IMR-90 (cell line): ENCODE measurements around the gene UPK1B. TPM values are rescaled to one million over a fixed set of nuclear protein-coding genes. Genes with fewer than 3 reads are reported as not detected.

Experiments
- ATAC-seq: fragments of 200-7000 bp; cut with Tn5 transposase; 2 replicates; pipeline ENCODE4 v1.9.1; 2020; ENCODE audit warnings: low read depth, mild to moderate bottlenecking, moderate library complexity
- BruUV-seq: library from RNA; stranded (reverse); fragments of 400-500 nt; replicated peaks from 2 replicates; lab custom pipeline; 2021; lab: Mats Ljungman, UMichigan
- CTCF ChIA-PET: fragments of 300-600 bp; formaldehyde crosslinking; extraction: SDS; loops from one replicate; lab custom pipeline; 2021; ENCODE audit warnings: antibody characterized with exemption; lab: Yijun Ruan, JAX
- POLR2A ChIA-PET: fragments of 300-600 bp; sonication (Branson Sonifier 250); formaldehyde crosslinking; loops from one replicate; lab custom pipeline; 2022; ENCODE audit warnings: antibody characterized with exemption; ENCODE audit not compliant: unreplicated experiment; lab: Charles Lee
- DNase-seq: peaks from one replicate; pipeline ENCODE4 v3.0.0; 2013
- H2AFZ ChIP-seq: replicated peaks from 2 replicates; pipeline ENCODE3; 2013; ENCODE audit warnings: low read length, mild to moderate bottlenecking; ENCODE audit not compliant: poor library complexity
- H2AK5ac ChIP-seq: 2 replicates; pipeline ENCODE4 v1.6.1; 2013; ENCODE audit warnings: low read depth, low read length, inconsistent platforms
- H2AK9ac ChIP-seq: replicated peaks from 2 replicates; pipeline ENCODE3; 2013; ENCODE audit warnings: mild to moderate bottlenecking, low read depth, low read length, moderate library complexity; ENCODE audit not compliant: poor library complexity
- H2BK120ac ChIP-seq: 2 replicates; pipeline ENCODE4 v1.6.1; 2013; ENCODE audit warnings: low read depth, low read length, inconsistent platforms
- H2BK15ac ChIP-seq: 3 replicates; pipeline ENCODE4 v1.6.1; 2013; ENCODE audit warnings: low read depth, low read length, inconsistent platforms
- H2BK20ac ChIP-seq: 2 replicates; pipeline ENCODE4 v1.6.1; 2013; ENCODE audit warnings: low read depth, mild to moderate bottlenecking, inconsistent platforms, low read length, moderate library complexity
- H2BK5ac ChIP-seq: 2 replicates; pipeline ENCODE4 v1.6.1; 2013; ENCODE audit warnings: mild to moderate bottlenecking, low read depth, low read length, inconsistent platforms; ENCODE audit not compliant: poor library complexity, severe bottlenecking
- H3K14ac ChIP-seq: replicated peaks from 2 replicates; pipeline ENCODE4 v1.6.1; 2013; ENCODE audit warnings: low read depth, low read length, inconsistent platforms
- H3K18ac ChIP-seq: 2 replicates; pipeline ENCODE4 v1.6.1; 2013; ENCODE audit warnings: low read depth, low read length, control low read depth
- H3K23ac ChIP-seq: 2 replicates; pipeline ENCODE4 v1.6.1; 2013; ENCODE audit warnings: low read depth, low read length, inconsistent platforms
- H3K27ac ChIP-seq: 2 replicates; pipeline ENCODE4 v1.5.1; 2013; ENCODE audit warnings: mild to moderate bottlenecking, control low read depth, low read length; ENCODE audit not compliant: insufficient read depth
- H3K27me3 ChIP-seq: 2 replicates; pipeline ENCODE4 v1.6.1; 2013; ENCODE audit warnings: low read length; ENCODE audit not compliant: control insufficient read depth, insufficient read depth
- H3K36me3 ChIP-seq: 2 replicates; pipeline ENCODE4 v1.6.1; 2013; ENCODE audit warnings: low read length, mixed read lengths; ENCODE audit not compliant: control insufficient read depth, insufficient read depth
- H3K4ac ChIP-seq: 2 replicates; pipeline ENCODE4 v1.6.1; 2013; ENCODE audit warnings: low read depth, low read length, inconsistent platforms
- H3K4me1 ChIP-seq: 2 replicates; pipeline ENCODE4 v1.6.1; 2013; ENCODE audit warnings: low read length, mixed read lengths; ENCODE audit not compliant: control insufficient read depth, insufficient read depth
- H3K4me2 ChIP-seq: 2 replicates; pipeline ENCODE4 v1.6.1; 2013; ENCODE audit warnings: low read depth, mild to moderate bottlenecking, control low read depth, low read length, moderate library complexity
- H3K4me3 ChIP-seq: 2 replicates; pipeline ENCODE4 v1.5.1; 2013; ENCODE audit warnings: low read depth, mild to moderate bottlenecking, control low read depth, low read length, moderate library complexity; ENCODE audit not compliant: insufficient read depth
- H3K56ac ChIP-seq: 2 replicates; pipeline ENCODE4 v1.6.1; 2013; ENCODE audit warnings: low read length, inconsistent platforms; ENCODE audit not compliant: insufficient read depth; ENCODE audit errors: extremely low read depth
- H3K79me1 ChIP-seq, 2 experiments: 2 replicates each; pipeline ENCODE4 v1.6.1; 2013; ENCODE audit warnings: low read length in 2 of 2, inconsistent platforms in 1 of 2, low read depth in 1 of 2
- H3K9ac ChIP-seq: 2 replicates; pipeline ENCODE4 v1.6.1; 2013; ENCODE audit warnings: low read depth, low read length, control low read depth
- H3K9me1 ChIP-seq: 2 replicates; pipeline ENCODE4 v1.6.1; 2013; ENCODE audit warnings: low read length, inconsistent platforms; ENCODE audit not compliant: insufficient read depth
- H3K9me3 ChIP-seq: 2 replicates; pipeline ENCODE4 v1.6.1; 2013; ENCODE audit warnings: low read length; ENCODE audit not compliant: control insufficient read depth, insufficient read depth
- H4K20me1 ChIP-seq: 2 replicates; pipeline ENCODE4 v1.6.1; 2013; ENCODE audit warnings: low read length, inconsistent platforms; ENCODE audit not compliant: insufficient read depth
- H4K5ac ChIP-seq: 2 replicates; pipeline ENCODE4 v1.6.1; 2013; ENCODE audit warnings: mild to moderate bottlenecking, low read depth, low read length, control low read depth
- H4K8ac ChIP-seq, 2 experiments: 2 replicates each; pipeline ENCODE4 v1.6.1; 2013; ENCODE audit warnings: low read depth in 2 of 2, low read length in 2 of 2, control low read depth in 1 of 2, inconsistent platforms in 1 of 2
- H4K91ac ChIP-seq: 2 replicates; pipeline ENCODE4 v1.6.1; 2013; ENCODE audit warnings: low read depth, low read length, inconsistent platforms; ENCODE audit not compliant: insufficient read depth
- CEBPB ChIP-seq: IDR thresholded peaks from 2 replicates; pipeline ENCODE4 v1.6.1; 2012; ENCODE audit warnings: low read depth, low read length, improper control_type of control experiment
- WGBS, 2 experiments: methylation state at CpG; one replicate each; pipeline versions ENCODE4 v1.1.5 to v1.1.7; 2013; ENCODE audit warnings: missing lambda C conversion rate in 2 of 2; ENCODE audit not compliant: insufficient read length in 1 of 2; ENCODE audit errors: extremely low coverage in 2 of 2; 5-methylcytosine and 5-hydroxymethylcytosine counted together
- dilution Hi-C: fragments of 300-500 bp; cut with HindIII; formaldehyde crosslinking; loops from one replicate; pipeline ENCODE4 v1.14.3; 2018; ENCODE audit warnings: low sequenced_read_pairs; ENCODE audit not compliant: unreplicated experiment
- in situ Hi-C: fragments of 300-500 bp; cut with MboI; formaldehyde crosslinking; loops from 3 replicates; pipeline ENCODE4 v1.14.3; 2019; ENCODE audit warnings: low sequenced_read_pairs, inconsistent platforms, mixed read lengths
- intact Hi-C: fragments of 100-400 bp; cut with micrococcal nuclease; formaldehyde crosslinking; loops from 2 replicates; pipeline ENCODE4 v1.10.0; 2022
- polyA plus RNA-seq, 3 experiments: library from polyadenylated mRNA; depleted of rRNA; stranded (reverse); fragments of >200 nt; gene quantifications; 2 replicates each; pipeline ENCODE4 v1.2.3, GENCODE V29; 2012; ENCODE audit warnings: low replicate concordance in 1 of 3
- total RNA-seq: library from RNA; depleted of rRNA; stranded (reverse); fragments of >200 nt; gene quantifications from 2 replicates; pipeline ENCODE4 v1.2.3, GENCODE V29; 2012
- TF ChIP-seq, protein P1 (sequence below): fragments of 150-350 bp; IDR thresholded peaks from 2 replicates; pipeline ENCODE4 v1.6.1; 2017; ENCODE audit warnings: mild to moderate bottlenecking, antibody characterized with exemption, low read length, low read depth
- TF ChIP-seq, protein P2 (sequence below): conservative IDR thresholded peaks from 2 replicates; pipeline ENCODE4 v1.5.1; 2012; ENCODE audit warnings: mild to moderate bottlenecking, low read depth, low read length, improper control_type of control experiment

The UPK1B gene
- total and polyA plus RNA-seq, 2 of the 4 experiments (the other 2 are of a cell fraction): 0.36 to 0.55 TPM

GRCh38 chr3:119148493-119149180 lies 24.8 kb upstream of the UPK1B start:
- intact Hi-C loops: loop anchor here (1.0 to 5.0 kb wide), 2 partner anchors 34 to 93 kb away; no protein-coding TSS in a partner anchor
- Histone ChIP-seq H2AK5ac (no peak overlapping the region), H3K27ac (peak overlapping the region; percentile 9; the same call in 1 of the 2 replicates), H3K36me3 (no peaks in the 10 kb centered on the region), H3K27me3 (no peaks in the 10 kb centered on the region), H4K91ac (peak overlapping the region; percentile 35; the same call in 1 of the 2 replicates), H4K20me1 (no peaks in the 10 kb centered on the region), H2BK120ac (no peak overlapping the region), H3K9me1 (peaks cover 2% of the 10 kb centered on the region; the same call in 1 of the 2 replicates), H3K4ac (no peak overlapping the region), H3K56ac (no peak overlapping the region), H3K18ac (peak overlapping the region; percentile 78; the same call in 1 of the 2 replicates), H2AFZ (no peak overlapping the region), H3K14ac (no peak overlapping the region), H3K9me3 (no peaks in the 10 kb centered on the region), H3K4me2 (no peak overlapping the region), H3K79me1 (no peaks in the 10 kb centered on the region), H3K4me1 (peaks cover 4% of the 10 kb centered on the region), H2BK20ac (peak overlapping the region; percentile 15; the same call in 1 of the 2 replicates), H3K9ac (no peak overlapping the region; the same call in 1 of the 2 replicates), H3K4me3 (no peak overlapping the region), H3K23ac (no peak overlapping the region), H4K8ac (no peak overlapping the region), H2AK9ac (no peak overlapping the region), H4K5ac (peak overlapping the region; percentile 83; the same call in 1 of the 2 replicates), H2BK5ac (peak overlapping the region; percentile 98), H2BK15ac (no peak overlapping the region; the same call in 2 of the 3 replicates)
- BruUV-seq: no TSS peak
- in situ Hi-C loops: loop anchor here (5.0 to 25.0 kb wide), 2 partner anchors 94 to 539 kb away; partner anchors contain the start of genes B4GALT4 and COX17
- WGBS, 2 experiments: no CpG with 5 or more reads among the region's 2 CpGs
- DNase-seq (peak; percentile 79), ATAC-seq (peak; percentile 88)
- POLR2A ChIA-PET: interaction anchor here (0.6 kb wide), 1 partner anchor 83 kb away, joined by 9 read pairs; no protein-coding TSS in a partner anchor
- CTCF ChIA-PET: interaction anchor here (0.6 to 1.7 kb wide), 2 partner anchors 93 to 1660 kb away, joined by 3 to 17 read pairs; partner anchors contain the start of gene B4GALT4
- dilution Hi-C loops: no loop called here
- peak; percentile 57; the same call in 1 of the 2 replicates for TF ChIP-seq CEBPB
- TF ChIP-seq, protein P1, sequence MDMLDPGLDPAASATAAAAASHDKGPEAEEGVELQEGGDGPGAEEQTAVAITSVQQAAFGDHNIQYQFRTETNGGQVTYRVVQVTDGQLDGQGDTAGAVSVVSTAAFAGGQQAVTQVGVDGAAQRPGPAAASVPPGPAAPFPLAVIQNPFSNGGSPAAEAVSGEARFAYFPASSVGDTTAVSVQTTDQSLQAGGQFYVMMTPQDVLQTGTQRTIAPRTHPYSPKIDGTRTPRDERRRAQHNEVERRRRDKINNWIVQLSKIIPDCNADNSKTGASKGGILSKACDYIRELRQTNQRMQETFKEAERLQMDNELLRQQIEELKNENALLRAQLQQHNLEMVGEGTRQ: peak; percentile 15; the same call in 1 of the 2 replicates
- TF ChIP-seq, protein P2, sequence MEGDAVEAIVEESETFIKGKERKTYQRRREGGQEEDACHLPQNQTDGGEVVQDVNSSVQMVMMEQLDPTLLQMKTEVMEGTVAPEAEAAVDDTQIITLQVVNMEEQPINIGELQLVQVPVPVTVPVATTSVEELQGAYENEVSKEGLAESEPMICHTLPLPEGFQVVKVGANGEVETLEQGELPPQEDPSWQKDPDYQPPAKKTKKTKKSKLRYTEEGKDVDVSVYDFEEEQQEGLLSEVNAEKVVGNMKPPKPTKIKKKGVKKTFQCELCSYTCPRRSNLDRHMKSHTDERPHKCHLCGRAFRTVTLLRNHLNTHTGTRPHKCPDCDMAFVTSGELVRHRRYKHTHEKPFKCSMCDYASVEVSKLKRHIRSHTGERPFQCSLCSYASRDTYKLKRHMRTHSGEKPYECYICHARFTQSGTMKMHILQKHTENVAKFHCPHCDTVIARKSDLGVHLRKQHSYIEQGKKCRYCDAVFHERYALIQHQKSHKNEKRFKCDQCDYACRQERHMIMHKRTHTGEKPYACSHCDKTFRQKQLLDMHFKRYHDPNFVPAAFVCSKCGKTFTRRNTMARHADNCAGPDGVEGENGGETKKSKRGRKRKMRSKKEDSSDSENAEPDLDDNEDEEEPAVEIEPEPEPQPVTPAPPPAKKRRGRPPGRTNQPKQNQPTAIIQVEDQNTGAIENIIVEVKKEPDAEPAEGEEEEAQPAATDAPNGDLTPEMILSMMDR: no peak
